ENCODE measurements around the gene CGB3.
A peak's percentile ranks its signal among the peaks of the same experiment; 100 is the strongest.
"Not testable (repeated sequence)": the region's sequence is repeated elsewhere in the genome, so short reads cannot be mapped to it uniquely, and the experiment has no call there.

Gene CGB3

GRCh38 chr19:49024233-49024632 lies at the start of gene CGB3:
CGB3 (minus strand) TSS chr19:49024333; CDS start chr19:49023971, 362 bp downstream.
- not testable (repeated sequence) for DNase-seq (ENCODE audit: low spot score)

GRCh38 chr19:49071860-49072547 lies 47.9 kb upstream of the CGB3 start:
- DNase-seq (ENCODE audit: low spot score), result no peak

- DNase-seq (ENCODE audit: low spot score), result no peak
Observed at GRCh38 chr19:49070416-49070815, 46.3 kb upstream of the CGB3 start.

- DNase-seq (ENCODE audit: low spot score), result no peak
Observed at GRCh38 chr19:49069026-49069425, 44.9 kb upstream of the CGB3 start.

- DNase-seq (ENCODE audit: low spot score), result no peak
Observed at GRCh38 chr19:49067554-49067953, 43.4 kb upstream of the CGB3 start.

GRCh38 chr19:49065905-49066512 lies 41.9 kb upstream of the CGB3 start:
- no peak for DNase-seq (ENCODE audit: low spot score)

- no peak for DNase-seq (ENCODE audit: low spot score)
Observed at GRCh38 chr19:49064768-49065611, 40.9 kb upstream of the CGB3 start, which contains the start of gene NTF4. NTF4 (minus strand) TSS chr19:49064818; CDS start chr19:49061997, 2,821 bp downstream.

- no peak for DNase-seq (ENCODE audit: low spot score)
Observed at GRCh38 chr19:49064029-49064629, 40.0 kb upstream of the CGB3 start.

- DNase-seq (ENCODE audit: low spot score), result no peak
Observed at GRCh38 chr19:49061445-49061844, 37.3 kb upstream of the CGB3 start.

GRCh38 chr19:49061000-49061399 lies 36.9 kb upstream of the CGB3 start:
- DNase-seq (ENCODE audit: low spot score), result no peak

- DNase-seq (ENCODE audit: low spot score), result no peak
Observed at GRCh38 chr19:49059053-49059452, 34.9 kb upstream of the CGB3 start.

- no peak for DNase-seq (ENCODE audit: low spot score)
Observed at GRCh38 chr19:49058562-49058961, 34.4 kb upstream of the CGB3 start.

- peak; percentile 13 for DNase-seq (ENCODE audit: low spot score)
Observed at GRCh38 chr19:49057636-49058234, 33.6 kb upstream of the CGB3 start, which contains the start of gene CGB7. CGB7 (minus strand) TSS chr19:49057749; CDS start chr19:49055375, 2,374 bp downstream.

GRCh38 chr19:49056902-49057596 lies 32.9 kb upstream of the CGB3 start:
- not testable (repeated sequence) for DNase-seq (ENCODE audit: low spot score)

- peak; percentile 40 for DNase-seq (ENCODE audit: low spot score)
Observed at GRCh38 chr19:49056101-49056901, 32.2 kb upstream of the CGB3 start.

GRCh38 chr19:49050376-49051033 lies 26.4 kb upstream of the CGB3 start:
- not testable (repeated sequence) for DNase-seq (ENCODE audit: low spot score)

GRCh38 chr19:49049834-49050233 lies 25.7 kb upstream of the CGB3 start:
- DNase-seq (ENCODE audit: low spot score), result not testable (repeated sequence)

- DNase-seq (ENCODE audit: low spot score), result not testable (repeated sequence)
Observed at GRCh38 chr19:49049011-49049410, 24.9 kb upstream of the CGB3 start, which contains the start of gene CGB8. CGB8 (minus strand) TSS chr19:49049111; CDS start chr19:49048739, 372 bp downstream.

GRCh38 chr19:49043548-49043947 lies 19.4 kb upstream of the CGB3 start, which contains the start of gene CGB5:
CGB5 (plus strand) TSS chr19:49043848; CDS start chr19:49044210, 362 bp downstream.
- not testable (repeated sequence) for DNase-seq (ENCODE audit: low spot score)
